KOPT-K1 (cell line): ENCODE measurements around the gene LANCL1.
"Not testable (repeated sequence)": the region's sequence is repeated elsewhere in the genome, so short reads cannot be mapped to it uniquely, and the experiment has no call there.

Experiments used
- H3K27ac ChIP-seq: fragments of 200-600 bp; sonication (generic); 2 replicates; pipeline ENCODE4 v1.5.1; 2016; ENCODE audit warnings: antibody characterized with exemption, mild to moderate bottlenecking, low read depth, low read length; ENCODE audit not compliant: poor library complexity, severe bottlenecking
- H3K36me3 ChIP-seq: fragments of 200-600 bp; sonication (generic); 2 replicates; pipeline ENCODE4 v1.5.1; 2017; ENCODE audit warnings: antibody characterized with exemption, mild to moderate bottlenecking, low read length, moderate library complexity; ENCODE audit not compliant: insufficient read depth
- H3K9me3 ChIP-seq: fragments of 200-600 bp; sonication (generic); 2 replicates; pipeline ENCODE4 v1.5.1; 2017; ENCODE audit warnings: antibody characterized with exemption, low read length, mild to moderate bottlenecking; ENCODE audit not compliant: insufficient read depth, poor library complexity, severe bottlenecking

LANCL1 gene

GRCh38 chr2:210478661-210479060 is 2.1 kb upstream of the LANCL1 start:
- Histone ChIP-seq H3K27ac (no peak overlapping the region), H3K9me3 (no peaks in the 10 kb centered on the region), H3K36me3 (0 out of 2 replicates have a peak, but pooled peaks cover under 1% of the 10 kb centered on the region)

- Histone ChIP-seq H3K9me3 (no peaks in the 10 kb centered on the region), H3K27ac (peak overlapping the region; percentile 91), H3K36me3 (peaks cover 12% of the 10 kb centered on the region; the same call in 1 of the 2 replicates)
Observed at GRCh38 chr2:210477496-210477895, 937 bp upstream of the LANCL1 start.

- Histone ChIP-seq H3K27ac (peak overlapping the region; percentile 91), H3K9me3 (no peaks in the 10 kb centered on the region), H3K36me3 (peaks cover 26% of the 10 kb centered on the region)
Observed at GRCh38 chr2:210475706-210476105, 853 bp downstream of the LANCL1 start.

- Histone ChIP-seq H3K9me3 (no peaks in the 10 kb centered on the region), H3K27ac (no peak overlapping the region), H3K36me3 (peaks cover 36% of the 10 kb centered on the region)
Observed at GRCh38 chr2:210474776-210475175, 1.8 kb downstream of the LANCL1 start.

- no peak overlapping the region for H3K27ac ChIP-seq
- no peaks in the 10 kb centered on the region for H3K9me3 ChIP-seq
- peaks cover 93% of the 10 kb centered on the region for H3K36me3 ChIP-seq
Observed at GRCh38 chr2:210461401-210461800, 15.2 kb downstream of the LANCL1 start.

GRCh38 chr2:210460322-210461227 is 16.0 kb downstream of the LANCL1 start:
- no peak overlapping the region for H3K27ac ChIP-seq
- peaks cover 93% of the 10 kb centered on the region for H3K36me3 ChIP-seq
- no peaks in the 10 kb centered on the region for H3K9me3 ChIP-seq

- Histone ChIP-seq H3K9me3 (no peaks in the 10 kb centered on the region), H3K27ac (no peak overlapping the region), H3K36me3 (peaks cover 93% of the 10 kb centered on the region)
Observed at GRCh38 chr2:210459880-210460279, 16.7 kb downstream of the LANCL1 start.

- Histone ChIP-seq H3K27ac (no peak overlapping the region), H3K36me3 (peaks cover 96% of the 10 kb centered on the region)
Observed at GRCh38 chr2:210459407-210459806, 17.2 kb downstream of the LANCL1 start.

GRCh38 chr2:210458395-210458794 is 18.2 kb downstream of the LANCL1 start:
- Histone ChIP-seq H3K9me3 (no peaks in the 10 kb centered on the region), H3K27ac (no peak overlapping the region), H3K36me3 (peaks cover 97% of the 10 kb centered on the region)

More at GRCh38 chr2:210459407-210459806, 17.2 kb downstream of the LANCL1 start:
- H3K9me3 ChIP-seq = no peaks in the 10 kb centered on the region

- Histone ChIP-seq H3K36me3 (peaks cover 96% of the 10 kb centered on the region), H3K9me3 (no peaks in the 10 kb centered on the region), H3K27ac (no peak overlapping the region)
Observed at GRCh38 chr2:210456571-210456970, 20.0 kb downstream of the LANCL1 start.

- peaks cover 84% of the 10 kb centered on the region for H3K36me3 ChIP-seq
- H3K9me3 ChIP-seq = peaks cover 6% of the 10 kb centered on the region
Observed at GRCh38 chr2:210454336-210454735, 22.2 kb downstream of the LANCL1 start.

GRCh38 chr2:210452194-210452593 is 24.4 kb downstream of the LANCL1 start:
- H3K9me3 ChIP-seq = peaks cover 20% of the 10 kb centered on the region
- H3K36me3 ChIP-seq = peaks cover 63% of the 10 kb centered on the region
- no peak overlapping the region for H3K27ac ChIP-seq

More at GRCh38 chr2:210454336-210454735, 22.2 kb downstream of the LANCL1 start:
- no peak overlapping the region for H3K27ac ChIP-seq

GRCh38 chr2:210450942-210451341 is 25.6 kb downstream of the LANCL1 start:
- Histone ChIP-seq H3K9me3 (peaks cover 27% of the 10 kb centered on the region), H3K36me3 (peaks cover 57% of the 10 kb centered on the region)
- not testable (repeated sequence) for H3K27ac ChIP-seq

- peaks cover 21% of the 10 kb centered on the region; the same call in 1 of the 2 replicates for H3K36me3 ChIP-seq
- H3K27ac ChIP-seq = no peak overlapping the region
- peaks cover 27% of the 10 kb centered on the region for H3K9me3 ChIP-seq
Observed at GRCh38 chr2:210445732-210446131, 30.8 kb downstream of the LANCL1 start.

- H3K36me3 ChIP-seq = peaks cover 24% of the 10 kb centered on the region
- H3K9me3 ChIP-seq = peaks cover 23% of the 10 kb centered on the region
- H3K27ac ChIP-seq = no peak overlapping the region
Observed at GRCh38 chr2:210445116-210445707, 31.3 kb downstream of the LANCL1 start.
